GM23248 (cell line): Measurements from ENCODE around the gene TLE4.

Source experiments
- EZH2 ChIP-seq: fragments of 200-600 bp; sonication (generic); IDR thresholded peaks from 2 replicates; pipeline ENCODE4 v1.6.1; 2018; ENCODE audit warnings: antibody characterized with exemption, mild to moderate bottlenecking; ENCODE audit not compliant: insufficient read depth, poor library complexity, severe bottlenecking
- EZH2phosphoT487 ChIP-seq: fragments of 200-600 bp; sonication (generic); IDR thresholded peaks from 2 replicates; pipeline ENCODE4 v1.6.1; 2018; ENCODE audit warnings: antibody characterized with exemption, moderate library complexity, mild to moderate bottlenecking, low read depth; ENCODE audit not compliant: insufficient read depth

- no peak for TF ChIP-seq EZH2
- no peak for TF ChIP-seq EZH2phosphoT487
These were observed 184.6 kb downstream of the TLE4 start for GRCh38 chr9:79756414-79756813.
